Endometrial microvascular endothelial cells (primary cell): Measurements from ENCODE around the gene CAMTA1. TPM values are rescaled to one million over a fixed set of nuclear protein-coding genes. Genes with fewer than 3 reads are reported as not detected.

Experiments used
- in situ Hi-C: cut with HindIII; loops from 2 replicates; pipeline ENCODE4 v1.10.0; 2017; ENCODE audit warnings: low sequenced_read_pairs, low pct_unique_long_range_greater_than_20kb; ENCODE audit errors: inconsistent ontology term
- total RNA-seq: library from RNA; depleted of rRNA; stranded (reverse); fragments of >200 nt; gene quantifications from one replicate; pipeline ENCODE4 v1.2.3, GENCODE V29; 2015; ENCODE audit errors: inconsistent ontology term

Gene CAMTA1
- total RNA-seq, 1 donor from 2014 or later: 89.0 TPM

- in situ Hi-C loops: no loop called here
Measured at GRCh38 chr1:7253988-7254587, 468.8 kb downstream of the CAMTA1 start.

- in situ Hi-C loops: no loop called here
Measured at GRCh38 chr1:7255303-7256058, 470.2 kb downstream of the CAMTA1 start.

- in situ Hi-C loops: no loop called here
Measured at GRCh38 chr1:7256526-7256925, 471.3 kb downstream of the CAMTA1 start.

- in situ Hi-C loops: no loop called here
Measured at GRCh38 chr1:7257225-7257624, 472.0 kb downstream of the CAMTA1 start.

GRCh38 chr1:7258589-7259135, 473.4 kb downstream of the CAMTA1 start:
- in situ Hi-C loops: no loop called here

GRCh38 chr1:7259955-7260354, 474.7 kb downstream of the CAMTA1 start:
- in situ Hi-C loops: no loop called here

- in situ Hi-C loops: no loop called here
Measured at GRCh38 chr1:7261490-7261889, 476.2 kb downstream of the CAMTA1 start.

GRCh38 chr1:7262611-7263010, 477.4 kb downstream of the CAMTA1 start:
- in situ Hi-C loops: no loop called here

- in situ Hi-C loops: no loop called here
Measured at GRCh38 chr1:7263021-7263960, 478.0 kb downstream of the CAMTA1 start.

- in situ Hi-C loops: no loop called here
Measured at GRCh38 chr1:7264101-7264500, 478.8 kb downstream of the CAMTA1 start.

GRCh38 chr1:7265771-7266371, 480.6 kb downstream of the CAMTA1 start:
- in situ Hi-C loops: no loop called here

GRCh38 chr1:7266561-7266960, 481.3 kb downstream of the CAMTA1 start:
- in situ Hi-C loops: no loop called here

GRCh38 chr1:7267493-7267892, 482.2 kb downstream of the CAMTA1 start:
- in situ Hi-C loops: no loop called here

GRCh38 chr1:7268983-7269382, 483.7 kb downstream of the CAMTA1 start:
- in situ Hi-C loops: no loop called here

GRCh38 chr1:7269525-7269924, 484.3 kb downstream of the CAMTA1 start:
- in situ Hi-C loops: no loop called here

- in situ Hi-C loops: no loop called here
Measured at GRCh38 chr1:7274256-7274655, 489.0 kb downstream of the CAMTA1 start.

- in situ Hi-C loops: no loop called here
Measured at GRCh38 chr1:7278045-7278444, 492.8 kb downstream of the CAMTA1 start.

GRCh38 chr1:7278827-7279765, 493.8 kb downstream of the CAMTA1 start:
- in situ Hi-C loops: no loop called here
